ENCODE measurements around the gene CD19. TPM values are rescaled to one million over a fixed set of nuclear protein-coding genes. Genes with fewer than 3 reads are reported as not detected.

CD19 gene
- polyA plus RNA-seq, 1 donor from 2014 or later: not detected

- no peaks in the 10 kb centered on the region for H3F3A ChIP-seq (ENCODE audit: insufficient read depth, low read length, poor library complexity, severe bottlenecking)
- H3K27ac ChIP-seq (ENCODE audit: low read length): no peak overlapping the region
- H3K4me3 ChIP-seq (ENCODE audit: low read length): no peak overlapping the region
- no peaks in the 10 kb centered on the region for H3K9me2 ChIP-seq (ENCODE audit: insufficient read depth, low read length)
- no peaks in the 10 kb centered on the region for H3K9me3 ChIP-seq (ENCODE audit: low read length)
- no peaks in the 10 kb centered on the region for H3K27me3 ChIP-seq (ENCODE audit: insufficient read depth, low read depth, low read length)
- no peaks in the 10 kb centered on the region for H3K36me3 ChIP-seq (ENCODE audit: insufficient read depth, low read length)
- TF ChIP-seq, protein P1, sequence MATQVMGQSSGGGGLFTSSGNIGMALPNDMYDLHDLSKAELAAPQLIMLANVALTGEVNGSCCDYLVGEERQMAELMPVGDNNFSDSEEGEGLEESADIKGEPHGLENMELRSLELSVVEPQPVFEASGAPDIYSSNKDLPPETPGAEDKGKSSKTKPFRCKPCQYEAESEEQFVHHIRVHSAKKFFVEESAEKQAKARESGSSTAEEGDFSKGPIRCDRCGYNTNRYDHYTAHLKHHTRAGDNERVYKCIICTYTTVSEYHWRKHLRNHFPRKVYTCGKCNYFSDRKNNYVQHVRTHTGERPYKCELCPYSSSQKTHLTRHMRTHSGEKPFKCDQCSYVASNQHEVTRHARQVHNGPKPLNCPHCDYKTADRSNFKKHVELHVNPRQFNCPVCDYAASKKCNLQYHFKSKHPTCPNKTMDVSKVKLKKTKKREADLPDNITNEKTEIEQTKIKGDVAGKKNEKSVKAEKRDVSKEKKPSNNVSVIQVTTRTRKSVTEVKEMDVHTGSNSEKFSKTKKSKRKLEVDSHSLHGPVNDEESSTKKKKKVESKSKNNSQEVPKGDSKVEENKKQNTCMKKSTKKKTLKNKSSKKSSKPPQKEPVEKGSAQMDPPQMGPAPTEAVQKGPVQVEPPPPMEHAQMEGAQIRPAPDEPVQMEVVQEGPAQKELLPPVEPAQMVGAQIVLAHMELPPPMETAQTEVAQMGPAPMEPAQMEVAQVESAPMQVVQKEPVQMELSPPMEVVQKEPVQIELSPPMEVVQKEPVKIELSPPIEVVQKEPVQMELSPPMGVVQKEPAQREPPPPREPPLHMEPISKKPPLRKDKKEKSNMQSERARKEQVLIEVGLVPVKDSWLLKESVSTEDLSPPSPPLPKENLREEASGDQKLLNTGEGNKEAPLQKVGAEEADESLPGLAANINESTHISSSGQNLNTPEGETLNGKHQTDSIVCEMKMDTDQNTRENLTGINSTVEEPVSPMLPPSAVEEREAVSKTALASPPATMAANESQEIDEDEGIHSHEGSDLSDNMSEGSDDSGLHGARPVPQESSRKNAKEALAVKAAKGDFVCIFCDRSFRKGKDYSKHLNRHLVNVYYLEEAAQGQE (IDR thresholded peaks at IDR 0.05; ENCODE audit: borderline replicate concordance): no peak
- no peak for TF ChIP-seq EP300 (conservative IDR thresholded peaks at IDR 0.05; ENCODE audit: poor library complexity, severe bottlenecking)
- TF ChIP-seq CTCF (IDR thresholded peaks at IDR 0.05; ENCODE audit: poor library complexity, severe bottlenecking): no peak
- TF ChIP-seq RAD21 (conservative IDR thresholded peaks at IDR 0.05): no peak
- TF ChIP-seq POLR2AphosphoS5 (IDR thresholded peaks at IDR 0.05): no peak
- no peak for TF ChIP-seq SMC3 (conservative IDR thresholded peaks at IDR 0.05; ENCODE audit: poor library complexity)
- no peak for TF ChIP-seq EZH2 (IDR thresholded peaks at IDR 0.05; ENCODE audit: borderline replicate concordance, insufficient read depth, low read length, poor library complexity, severe bottlenecking)
- TF ChIP-seq MXI1 (conservative IDR thresholded peaks at IDR 0.05; ENCODE audit: poor library complexity, severe bottlenecking): no peak
- TF ChIP-seq TAF1 (IDR thresholded peaks at IDR 0.05; ENCODE audit: low read depth): no peak
- H3K79me2 ChIP-seq (replicated peaks; ENCODE audit: insufficient read depth, low read length): no peaks in the 10 kb centered on the region
- no peak overlapping the region for H2AFZ ChIP-seq (ENCODE audit: low read depth, low read length)
- H3K4me2 ChIP-seq (ENCODE audit: low read length): no peak overlapping the region
- H3K9ac ChIP-seq (ENCODE audit: low read length): no peak overlapping the region
- H4K20me1 ChIP-seq (ENCODE audit: insufficient read depth): no peaks in the 10 kb centered on the region
Measured at GRCh38 chr16:28933171-28933570, 1.4 kb downstream of the CD19 start.

- Histone ChIP-seq H3K9me2 (ENCODE audit: insufficient read depth, low read length) (no peaks in the 10 kb centered on the region), H3F3A (ENCODE audit: insufficient read depth, low read length, poor library complexity, severe bottlenecking) (no peaks in the 10 kb centered on the region), H3K27me3 (ENCODE audit: insufficient read depth, low read depth, low read length) (no peaks in the 10 kb centered on the region), H3K27ac (ENCODE audit: low read length) (no peak overlapping the region), H3K4me3 (ENCODE audit: low read length) (no peak overlapping the region), H3K4me2 (ENCODE audit: low read length) (no peak overlapping the region), H3K79me2 (replicated peaks; ENCODE audit: insufficient read depth, low read length) (no peaks in the 10 kb centered on the region), H3K9me3 (ENCODE audit: low read length) (no peaks in the 10 kb centered on the region), H3K36me3 (ENCODE audit: insufficient read depth, low read length) (no peaks in the 10 kb centered on the region), H4K20me1 (ENCODE audit: insufficient read depth) (no peaks in the 10 kb centered on the region), H2AFZ (ENCODE audit: low read depth, low read length) (no peak overlapping the region), H3K9ac (ENCODE audit: low read length) (no peak overlapping the region)
- TF ChIP-seq SMC3 (conservative IDR thresholded peaks at IDR 0.05; ENCODE audit: poor library complexity): no peak
- TF ChIP-seq EP300 (conservative IDR thresholded peaks at IDR 0.05; ENCODE audit: poor library complexity, severe bottlenecking): no peak
- TF ChIP-seq MXI1 (conservative IDR thresholded peaks at IDR 0.05; ENCODE audit: poor library complexity, severe bottlenecking): no peak
- no peak for TF ChIP-seq TAF1 (IDR thresholded peaks at IDR 0.05; ENCODE audit: low read depth)
- no peak for TF ChIP-seq POLR2AphosphoS5 (IDR thresholded peaks at IDR 0.05)
- TF ChIP-seq RAD21 (conservative IDR thresholded peaks at IDR 0.05): no peak
- TF ChIP-seq CTCF (IDR thresholded peaks at IDR 0.05; ENCODE audit: poor library complexity, severe bottlenecking): no peak
- TF ChIP-seq, protein P1 (IDR thresholded peaks at IDR 0.05; ENCODE audit: borderline replicate concordance): no peak
- TF ChIP-seq EZH2 (IDR thresholded peaks at IDR 0.05; ENCODE audit: borderline replicate concordance, insufficient read depth, low read length, poor library complexity, severe bottlenecking): no peak
Measured at GRCh38 chr16:28935346-28935745, 3.6 kb downstream of the CD19 start.

All from neural cell (in vitro differentiated cells).